Skeletal muscle tissue (tissue), 4 donors: ENCODE data around the gene GSG1L. TPM values are rescaled to one million over a fixed set of nuclear protein-coding genes. Genes with fewer than 3 reads are reported as not detected.

ENCODE experiments used
- H3K27ac ChIP-seq: one replicate; pipeline ENCODE4 v1.7.0; 2013; ENCODE audit warnings: mild to moderate bottlenecking, low read depth, low read length, inconsistent platforms
- H3K27me3 ChIP-seq, 3 donors: one replicate each; pipeline ENCODE4 v1.7.0; 2013; ENCODE audit warnings: low read length in 3 of 3; ENCODE audit not compliant: control insufficient read depth in 3 of 3, insufficient read depth in 3 of 3
- H3K36me3 ChIP-seq, 3 donors: one replicate each; pipeline ENCODE4 v1.7.0; 2013; ENCODE audit warnings: low read length in 3 of 3; ENCODE audit not compliant: control insufficient read depth in 3 of 3, insufficient read depth in 3 of 3
- H3K4me1 ChIP-seq, 3 donors: one replicate each; pipeline ENCODE4 v1.7.0; 2013; ENCODE audit warnings: low read length in 3 of 3, mild to moderate bottlenecking in 3 of 3; ENCODE audit not compliant: control insufficient read depth in 3 of 3, insufficient read depth in 3 of 3
- H3K4me3 ChIP-seq, 3 donors: one replicate each; pipeline ENCODE4 v1.7.0; 2013; ENCODE audit warnings: low read length in 3 of 3
- H3K9ac ChIP-seq, 3 donors: one replicate each; pipeline ENCODE4 v1.7.0; 2013; ENCODE audit warnings: low read length in 3 of 3, mild to moderate bottlenecking in 3 of 3, moderate library complexity in 2 of 3, low read depth in 1 of 3
- H3K9me3 ChIP-seq, 3 donors: one replicate each; pipeline ENCODE4 v1.7.0; 2013; ENCODE audit warnings: low read length in 3 of 3; ENCODE audit not compliant: control insufficient read depth in 3 of 3
- total RNA-seq: library from RNA; depleted of rRNA; stranded (reverse); fragments of >200 nt; gene quantifications from one replicate; pipeline ENCODE4 v1.2.3, GENCODE V29; 2014
- donor health status: Osteomylitis.

GSG1L gene
- total RNA-seq, 1 donor from 2014 or later, result 2.1 TPM

GRCh38 chr16:27841911-27842310, 221.6 kb downstream of the GSG1L start:
- Histone ChIP-seq H3K9ac (no peak overlapping the region), H3K9me3 (no peaks in the 10 kb centered on the region), H3K36me3 (no peaks in the 10 kb centered on the region), H3K4me3 (no peak overlapping the region), H3K4me1 (no peaks in the 10 kb centered on the region), H3K27ac (no peak overlapping the region), H3K27me3 (peaks cover 0 to 21% (median 11%) of the 10 kb centered on the region in 3 donors)

- Histone ChIP-seq H3K36me3 (no peaks in the 10 kb centered on the region), H3K4me1 (no peaks in the 10 kb centered on the region), H3K27ac (no peak overlapping the region), H3K9me3 (no peaks in the 10 kb centered on the region), H3K27me3 (peaks cover 0 to 21% (median 11%) of the 10 kb centered on the region in 3 donors), H3K9ac (no peak overlapping the region), H3K4me3 (no peak overlapping the region)
These were observed 222.3 kb downstream of the GSG1L start for GRCh38 chr16:27841061-27841801.

- Histone ChIP-seq H3K4me1 (no peaks in the 10 kb centered on the region), H3K9me3 (no peaks in the 10 kb centered on the region), H3K9ac (no peak overlapping the region), H3K36me3 (no peaks in the 10 kb centered on the region), H3K27ac (no peak overlapping the region), H3K27me3 (peaks cover 0 to 21% (median 11%) of the 10 kb centered on the region in 3 donors), H3K4me3 (no peak overlapping the region)
These were observed 223.0 kb downstream of the GSG1L start for GRCh38 chr16:27840311-27841060.

- Histone ChIP-seq H3K4me1 (no peaks in the 10 kb centered on the region), H3K9ac (no peak overlapping the region), H3K27me3 (peaks cover 0 to 21% (median 7%) of the 10 kb centered on the region in 3 donors), H3K27ac (no peak overlapping the region), H3K36me3 (no peaks in the 10 kb centered on the region), H3K4me3 (no peak overlapping the region), H3K9me3 (peaks cover 0 to 3% (median 0%) of the 10 kb centered on the region in 3 donors)
These were observed 224.1 kb downstream of the GSG1L start for GRCh38 chr16:27839419-27839818.

DNA sequence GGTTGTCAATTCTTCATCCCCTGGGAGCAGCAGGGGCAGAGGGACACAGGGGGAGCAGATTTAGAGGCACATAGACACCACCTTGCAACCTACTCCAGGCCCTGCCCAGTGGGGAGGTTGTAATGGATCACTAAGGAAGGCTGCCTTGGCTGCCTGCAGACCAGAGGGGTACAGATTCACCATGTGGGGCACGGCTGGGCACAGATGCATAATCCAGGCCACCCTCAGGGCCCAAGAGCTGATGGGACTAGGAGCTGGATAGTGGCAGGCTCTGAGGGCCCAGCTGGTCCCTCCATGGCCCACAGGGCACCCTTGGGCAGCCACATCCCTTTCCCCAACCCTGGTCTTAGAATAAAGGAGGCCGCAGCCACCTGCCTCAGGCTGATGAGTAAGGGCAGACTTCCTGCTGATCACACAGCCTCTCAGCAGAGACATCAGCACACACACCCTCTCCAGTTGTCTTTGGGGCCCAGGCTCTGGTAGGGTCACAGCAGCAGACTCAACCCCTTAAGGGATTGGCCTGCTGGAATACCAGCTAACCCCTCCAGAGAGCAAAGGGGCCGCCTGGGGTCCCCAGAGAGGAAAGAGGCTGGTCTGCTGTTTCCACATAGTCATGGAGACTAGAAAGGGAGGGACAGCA, 224.9 kb downstream of the GSG1L start:
- Histone ChIP-seq H3K27ac (no peak overlapping the region), H3K9me3 (peaks cover 0 to 3% (median 0%) of the 10 kb centered on the region in 3 donors), H3K36me3 (no peaks in the 10 kb centered on the region), H3K27me3 (peaks cover 0 to 21% (median 7%) of the 10 kb centered on the region in 3 donors), H3K4me3 (no peak overlapping the region), H3K9ac (no peak overlapping the region), H3K4me1 (no peaks in the 10 kb centered on the region)

DNA sequence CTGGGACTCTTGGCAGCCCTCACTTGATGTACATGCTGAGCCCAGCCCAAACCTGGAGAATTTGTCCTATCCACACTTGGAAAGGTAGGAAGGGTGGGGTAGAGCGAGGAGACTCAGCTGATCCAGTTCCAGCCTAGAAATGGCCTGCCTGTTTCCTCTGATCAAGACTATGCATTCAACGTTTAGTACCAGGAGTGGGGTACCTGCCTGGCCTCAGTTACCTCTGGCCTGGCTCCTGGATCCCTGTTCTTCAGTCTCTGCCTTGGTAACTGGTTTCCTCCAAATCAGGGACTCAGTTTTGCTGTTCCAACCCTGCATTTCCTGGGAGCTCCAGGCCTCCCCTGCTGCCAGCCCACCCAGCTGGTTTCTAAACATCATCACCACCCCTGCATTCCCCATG, 233.5 kb downstream of the GSG1L start:
- Histone ChIP-seq H3K4me3 (no peak overlapping the region), H3K36me3 (no peaks in the 10 kb centered on the region), H3K27ac (no peak overlapping the region), H3K9me3 (peaks cover 2 to 6% (median 3%) of the 10 kb centered on the region in 3 donors), H3K27me3 (no peaks in the 10 kb centered on the region), H3K9ac (no peak overlapping the region), H3K4me1 (no peaks in the 10 kb centered on the region)

- Histone ChIP-seq H3K27ac (no peak overlapping the region), H3K9me3 (peaks cover 2 to 3% (median 3%) of the 10 kb centered on the region in 3 donors), H3K9ac (no peak overlapping the region), H3K27me3 (peaks cover 0 to under 1% (median 0%) of the 10 kb centered on the region in 3 donors), H3K36me3 (no peaks in the 10 kb centered on the region), H3K4me3 (no peak overlapping the region), H3K4me1 (no peaks in the 10 kb centered on the region)
These were observed 234.8 kb downstream of the GSG1L start for GRCh38 chr16:27828671-27829070.

GRCh38 chr16:27827765-27828164, 235.7 kb downstream of the GSG1L start:
- Histone ChIP-seq H3K4me1 (no peaks in the 10 kb centered on the region), H3K9me3 (peaks cover 2 to 3% (median 3%) of the 10 kb centered on the region in 3 donors), H3K36me3 (no peaks in the 10 kb centered on the region), H3K4me3 (no peak overlapping the region), H3K27ac (no peak overlapping the region), H3K9ac (no peak overlapping the region), H3K27me3 (peaks cover 0 to 3% (median 3%) of the 10 kb centered on the region in 3 donors)

- no peaks in the 10 kb centered on the region for H3K4me1 ChIP-seq
- no peaks in the 10 kb centered on the region for H3K36me3 ChIP-seq
- H3K27me3 ChIP-seq, result peaks cover 0 to 3% (median 3%) of the 10 kb centered on the region in 3 donors
- no peak overlapping the region for H3K27ac ChIP-seq
- no peak overlapping the region for H3K9ac ChIP-seq
- H3K9me3 ChIP-seq, result peaks cover 2 to 3% (median 3%) of the 10 kb centered on the region in 3 donors
- H3K4me3 ChIP-seq, result no peak overlapping the region
These were observed 236.6 kb downstream of the GSG1L start for GRCh38 chr16:27826893-27827289.
